ENCODE results near the gene ERICH6B. TPM values are rescaled to one million over a fixed set of nuclear protein-coding genes. Genes with fewer than 3 reads are reported as not detected.

Gene ERICH6B
- total and polyA plus RNA-seq, 10 of the 15 experiments (the other 5 are each of a cell fraction or from before 2014, with no cell fraction given), result 0.27 to 0.75 (median 0.33) TPM; not detected in 7

GRCh38 chr13:45538382-45538781, 77.2 kb downstream of the ERICH6B start:
- Histone ChIP-seq H3K9ac (ENCODE audit: control insufficient read depth, insufficient read depth, low read length) (no peak overlapping the region), H3K27me3 (replicated peaks in 1 of 2; ENCODE audit: control insufficient read depth in 2 of 2, insufficient read depth in 2 of 2, low read length in 1 of 2) (no peaks in the 10 kb centered on the region), H4K20me1 (ENCODE audit: control insufficient read depth, insufficient read depth) (no peaks in the 10 kb centered on the region), H3K4me3 (no peak overlapping the region), H3K4me1 (ENCODE audit: control insufficient read depth, insufficient read depth, low read length) (no peaks in the 10 kb centered on the region), H2AFZ (ENCODE audit: control insufficient read depth, low read depth, low read length) (no peak overlapping the region), H3K36me3 (ENCODE audit: control insufficient read depth in 2 of 2, insufficient read depth in 2 of 2, low read length in 1 of 2) (peaks cover 3 to 17% of the 10 kb centered on the region in 2 experiments; a peak in 3 of 4 replicates), H3K4me2 (ENCODE audit: control insufficient read depth, insufficient read depth) (no peak overlapping the region), H3K79me2 (ENCODE audit: control insufficient read depth, insufficient read depth, low read length) (no peaks in the 10 kb centered on the region), H3K27ac (ENCODE audit: control insufficient read depth, insufficient read depth) (no peak overlapping the region), H3K9me3 (replicated peaks; ENCODE audit: control insufficient read depth, insufficient read depth, low read length) (no peaks in the 10 kb centered on the region)
- FAIRE-seq (no peak), DNase-seq (ENCODE audit: low read depth, low spot score) (no peak), ATAC-seq (peak; percentile 80)
- BruUV-seq (replicated peaks), result no TSS peak
- TF ChIP-seq, protein P1, sequence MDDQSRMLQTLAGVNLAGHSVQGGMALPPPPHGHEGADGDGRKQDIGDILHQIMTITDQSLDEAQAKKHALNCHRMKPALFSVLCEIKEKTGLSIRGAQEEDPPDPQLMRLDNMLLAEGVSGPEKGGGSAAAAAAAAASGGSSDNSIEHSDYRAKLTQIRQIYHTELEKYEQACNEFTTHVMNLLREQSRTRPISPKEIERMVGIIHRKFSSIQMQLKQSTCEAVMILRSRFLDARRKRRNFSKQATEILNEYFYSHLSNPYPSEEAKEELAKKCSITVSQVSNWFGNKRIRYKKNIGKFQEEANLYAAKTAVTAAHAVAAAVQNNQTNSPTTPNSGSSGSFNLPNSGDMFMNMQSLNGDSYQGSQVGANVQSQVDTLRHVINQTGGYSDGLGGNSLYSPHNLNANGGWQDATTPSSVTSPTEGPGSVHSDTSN (IDR thresholded peaks at IDR 0.05; ENCODE audit: insufficient replicate concordance, low read depth, low read length), result peak; percentile 25
- TF ChIP-seq PKNOX1 (IDR thresholded peaks at IDR 0.05), result peak; percentile 65
- peak in 1 of 2 experiments; percentile 54; a peak in 2 of 4 replicates for TF ChIP-seq EP300 (IDR thresholded peaks at IDR 0.05; ENCODE audit: borderline replicate concordance in 1 of 2, control insufficient read depth in 1 of 2, low read depth in 2 of 2, low read length in 2 of 2)
- TF ChIP-seq IKZF1 (conservative IDR thresholded peaks at IDR 0.05), result peak; percentile 40
- 0 out of 2 replicates have a peak, but pooled peaks have one; percentile 46 for TF ChIP-seq POLR2AphosphoS2 (IDR thresholded peaks at IDR 0.05; ENCODE audit: low read depth, low read length)
- TF ChIP-seq MTA2 (IDR thresholded peaks at IDR 0.05; ENCODE audit: low read depth), result peak; percentile 74
- TF ChIP-seq POLR2A (IDR thresholded peaks at IDR 0.05; ENCODE audit: low read depth, low read length), result peak; percentile 16; the same call in 1 of the 2 replicates
- TF ChIP-seq BHLHE40 (IDR thresholded peaks at IDR 0.05; ENCODE audit: borderline replicate concordance in 1 of 2, low read depth in 2 of 2, low read length in 1 of 2), result peak in 1 of 2 experiments; percentile 51; a peak in 1 of 4 replicates
- TF ChIP-seq MEF2B (IDR thresholded peaks at IDR 0.05; ENCODE audit: partially characterized antibody, poor library complexity, severe bottlenecking), result peak; percentile 40
- peak; percentile 67; the same call in 1 of the 2 replicates for TF ChIP-seq ATF7 (IDR thresholded peaks at IDR 0.05; ENCODE audit: low read depth)
- TF ChIP-seq EED (IDR thresholded peaks at IDR 0.05; ENCODE audit: low read depth), result no peak
- no peak for TF ChIP-seq STAT3 (IDR thresholded peaks at IDR 0.05; ENCODE audit: low read depth, low read length)
- TF ChIP-seq IKZF2 (IDR thresholded peaks at IDR 0.05), result peak; percentile 58 to 71; a peak in 2 of 4 replicates
- no peak for TF ChIP-seq ZNF24 (IDR thresholded peaks at IDR 0.05)
- no peak for TF ChIP-seq CREM (IDR thresholded peaks at IDR 0.05; ENCODE audit: low read depth)
- no peak for TF ChIP-seq CBFB (IDR thresholded peaks at IDR 0.05; ENCODE audit: low read depth)
- ChIA-PET RAD21 (ENCODE audit: unreplicated experiment) (no interaction called here), CTCF (interaction anchor here (1.9 kb wide), 1 partner anchor 15 kb away, joined by 4 read pairs; no protein-coding TSS in a partner anchor), SMC1A (ENCODE audit: uncharacterized antibody, unreplicated experiment) (interaction anchor here (1.4 kb wide), 1 partner anchor 38 kb away, joined by 4 read pairs; no protein-coding TSS in a partner anchor), POLR2A (no interaction called here)
- in situ Hi-C loops (cut with MboI), result no loop called here
- intact Hi-C loops (cut with micrococcal nuclease; ENCODE audit: unreplicated experiment), result no loop called here
- 61% methylated on average over 2 of the region's 2 CpGs for WGBS (ENCODE audit: insufficient coverage, insufficient replicate concordance, low lambda C conversion rate, missing lambda C conversion rate)
